ENCODE measurements around the gene BCAS2. TPM values are rescaled to one million over a fixed set of nuclear protein-coding genes. Genes with fewer than 3 reads are reported as not detected.

The BCAS2 gene
- total RNA-seq, 2 donors from 2014 or later = 19.0 to 31.0 TPM

DNA sequence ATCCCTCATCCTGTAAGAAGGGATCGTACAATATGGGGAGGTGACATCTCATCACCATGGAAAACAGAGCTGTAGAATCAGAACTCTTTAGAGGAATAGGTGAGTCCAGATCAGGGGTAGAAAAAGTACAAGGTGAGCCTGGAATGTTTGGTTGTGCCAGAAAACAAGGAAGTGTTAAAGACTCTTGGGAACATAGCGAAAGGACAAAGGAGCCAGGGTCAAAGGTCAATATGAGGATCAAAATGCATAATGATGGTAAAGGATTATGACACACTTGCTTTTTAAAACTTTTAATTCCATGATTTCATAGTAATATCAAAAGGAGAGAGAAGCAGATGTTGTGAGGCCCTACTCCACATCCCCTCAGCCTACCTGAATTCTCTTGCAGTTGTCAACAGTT is 51.2 kb downstream of the BCAS2 start:
- H3K4me3 ChIP-seq = no peak overlapping the region
- H3K4me1 ChIP-seq (ENCODE audit: control insufficient read depth in 1 of 2, low read depth in 2 of 2) = no peaks in the 10 kb centered on the region
- H3K27me3 ChIP-seq (replicated peaks; ENCODE audit: insufficient read depth) = no peaks in the 10 kb centered on the region
- DNase-seq (ENCODE audit: low spot score) (no peak), ATAC-seq (ENCODE audit: insufficient number of reproducible peaks, low FRiP score, low read depth) (no peak)
- TF ChIP-seq, protein P1, sequence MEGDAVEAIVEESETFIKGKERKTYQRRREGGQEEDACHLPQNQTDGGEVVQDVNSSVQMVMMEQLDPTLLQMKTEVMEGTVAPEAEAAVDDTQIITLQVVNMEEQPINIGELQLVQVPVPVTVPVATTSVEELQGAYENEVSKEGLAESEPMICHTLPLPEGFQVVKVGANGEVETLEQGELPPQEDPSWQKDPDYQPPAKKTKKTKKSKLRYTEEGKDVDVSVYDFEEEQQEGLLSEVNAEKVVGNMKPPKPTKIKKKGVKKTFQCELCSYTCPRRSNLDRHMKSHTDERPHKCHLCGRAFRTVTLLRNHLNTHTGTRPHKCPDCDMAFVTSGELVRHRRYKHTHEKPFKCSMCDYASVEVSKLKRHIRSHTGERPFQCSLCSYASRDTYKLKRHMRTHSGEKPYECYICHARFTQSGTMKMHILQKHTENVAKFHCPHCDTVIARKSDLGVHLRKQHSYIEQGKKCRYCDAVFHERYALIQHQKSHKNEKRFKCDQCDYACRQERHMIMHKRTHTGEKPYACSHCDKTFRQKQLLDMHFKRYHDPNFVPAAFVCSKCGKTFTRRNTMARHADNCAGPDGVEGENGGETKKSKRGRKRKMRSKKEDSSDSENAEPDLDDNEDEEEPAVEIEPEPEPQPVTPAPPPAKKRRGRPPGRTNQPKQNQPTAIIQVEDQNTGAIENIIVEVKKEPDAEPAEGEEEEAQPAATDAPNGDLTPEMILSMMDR (IDR thresholded peaks at IDR 0.05) = no peak
- H3K9me3 ChIP-seq = no peaks in the 10 kb centered on the region
- no peaks in the 10 kb centered on the region for H3K36me3 ChIP-seq
- no peak overlapping the region for H3K27ac ChIP-seq

DNA sequence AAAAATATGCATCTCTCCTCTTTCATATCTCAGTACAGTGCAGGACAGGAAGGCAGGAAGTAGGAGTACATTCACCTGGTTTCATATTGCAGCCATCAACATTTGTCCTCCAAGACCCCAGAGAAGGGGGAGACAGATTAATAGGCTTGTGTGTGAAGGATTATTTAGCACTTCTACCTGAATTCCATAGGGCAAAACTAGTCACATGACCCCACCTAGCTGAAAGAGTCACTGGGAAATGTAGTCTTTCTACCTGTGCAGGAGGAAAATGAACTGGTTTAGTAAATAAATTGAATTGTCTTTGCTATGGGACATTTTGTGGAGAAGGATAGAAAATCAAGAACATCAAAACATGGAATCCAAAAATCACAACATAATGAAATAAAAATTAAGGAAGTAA is 56.5 kb downstream of the BCAS2 start:
- TF ChIP-seq, protein P1 (IDR thresholded peaks at IDR 0.05) = no peak
- no peak for DNase-seq (ENCODE audit: low spot score)
- Histone ChIP-seq H3K27me3 (replicated peaks; ENCODE audit: insufficient read depth) (no peaks in the 10 kb centered on the region), H3K27ac (no peak overlapping the region), H3K4me1 (ENCODE audit: control insufficient read depth in 1 of 2, low read depth in 2 of 2) (no peaks in the 10 kb centered on the region), H3K36me3 (no peaks in the 10 kb centered on the region), H3K4me3 (no peak overlapping the region), H3K9me3 (no peaks in the 10 kb centered on the region)
- no peak for ATAC-seq (ENCODE audit: insufficient number of reproducible peaks, low FRiP score, low read depth)

DNA sequence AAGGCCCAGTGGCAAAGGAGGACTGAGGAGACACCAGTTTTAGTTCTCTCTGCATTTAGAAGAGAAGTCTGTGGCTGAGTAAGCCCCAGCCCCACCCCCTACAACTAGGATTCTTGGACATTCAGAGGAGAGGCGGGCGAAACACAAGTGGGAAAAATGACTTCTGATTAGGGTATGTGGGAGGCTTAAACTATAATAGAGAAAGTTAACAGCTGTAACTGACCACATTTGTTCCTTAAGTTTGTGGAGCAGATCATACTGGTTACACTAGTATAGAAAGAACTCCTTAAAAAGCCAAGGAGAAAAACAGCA is 59.2 kb downstream of the BCAS2 start:
- Histone ChIP-seq H3K4me1 (ENCODE audit: control insufficient read depth in 1 of 2, low read depth in 2 of 2) (no peaks in the 10 kb centered on the region), H3K27me3 (replicated peaks; ENCODE audit: insufficient read depth) (no peaks in the 10 kb centered on the region), H3K4me3 (no peak overlapping the region), H3K36me3 (no peaks in the 10 kb centered on the region), H3K9me3 (no peaks in the 10 kb centered on the region), H3K27ac (no peak overlapping the region)
- ATAC-seq (ENCODE audit: insufficient number of reproducible peaks, low FRiP score, low read depth) = no peak
- DNase-seq (ENCODE audit: low spot score) = no peak
- TF ChIP-seq, protein P1 (IDR thresholded peaks at IDR 0.05) = no peak

DNA sequence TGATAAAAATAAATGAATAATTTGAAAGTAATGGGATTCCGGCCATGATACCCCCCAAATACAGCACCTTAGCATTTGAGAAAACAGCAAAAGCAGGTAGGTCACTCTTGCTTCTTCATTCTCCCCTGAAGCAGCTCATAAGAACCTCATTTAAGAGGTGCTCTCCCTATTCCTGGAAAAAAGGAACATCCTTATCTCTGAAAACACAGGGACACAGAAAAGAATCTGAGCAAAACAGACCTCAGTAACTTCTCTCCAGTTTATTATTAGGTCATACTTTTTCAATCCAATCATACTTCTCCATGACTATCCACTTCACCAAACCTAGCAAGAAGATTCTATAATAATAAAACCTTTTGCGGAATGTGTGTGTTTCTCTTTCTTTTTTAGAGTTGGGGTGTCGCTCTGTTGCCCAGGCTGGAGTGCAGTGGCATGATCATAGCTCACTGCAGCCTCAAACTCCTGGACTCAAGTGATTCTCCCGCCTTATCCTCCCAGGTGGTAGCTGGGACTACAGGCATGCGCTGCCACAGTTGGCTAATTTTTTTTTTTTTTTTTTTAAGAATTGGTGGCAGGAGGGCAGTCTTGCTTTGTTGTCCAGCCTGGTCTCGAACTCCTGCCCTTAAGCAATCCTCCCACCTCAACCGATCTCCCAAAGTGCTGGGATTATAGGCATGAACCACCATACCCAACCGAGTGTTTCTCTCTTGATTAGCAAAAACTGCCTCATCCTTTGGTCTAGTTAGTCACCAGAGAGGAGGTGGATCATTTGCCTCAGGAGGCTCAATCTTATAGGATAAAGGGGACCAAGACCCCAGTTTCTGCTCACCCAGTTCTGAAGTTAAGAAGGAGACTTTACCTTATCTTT is 59.8 kb downstream of the BCAS2 start:
- H3K36me3 ChIP-seq = no peaks in the 10 kb centered on the region
- no peaks in the 10 kb centered on the region for H3K9me3 ChIP-seq
- no peaks in the 10 kb centered on the region for H3K4me1 ChIP-seq (ENCODE audit: control insufficient read depth in 1 of 2, low read depth in 2 of 2)
- no peak overlapping the region for H3K4me3 ChIP-seq
- no peak overlapping the region for H3K27ac ChIP-seq
- no peak for ATAC-seq (ENCODE audit: insufficient number of reproducible peaks, low FRiP score, low read depth)
- no peak for DNase-seq (ENCODE audit: low spot score)
- TF ChIP-seq, protein P1 (IDR thresholded peaks at IDR 0.05) = no peak
- H3K27me3 ChIP-seq (replicated peaks; ENCODE audit: insufficient read depth) = no peaks in the 10 kb centered on the region

Other genes starting within 250 kb of the BCAS2 start
- gene TRIM33, start 70.4 kb downstream of the BCAS2 start, total RNA-seq = 10 to 100 TPM; 29.4 to 61.2 TPM
- gene DENND2C, start 88.4 kb upstream of the BCAS2 start, total RNA-seq = 1 to 10 TPM; 2.0 to 6.0 TPM
- under 1 TPM in 1 of 2 donors, not detected in 1; 0.41 TPM for gene AMPD1, start 113.9 kb upstream of the BCAS2 start, total RNA-seq
- 10 to 100 TPM; 11.4 to 24.8 TPM for gene NRAS, start 135.2 kb upstream of the BCAS2 start, total RNA-seq
- 1,000 to 10,000 TPM in 1 of 2 donors, 100 to 1,000 TPM in 1; 560 to 1,490 TPM for gene CSDE1, start 176.4 kb upstream of the BCAS2 start, total RNA-seq
- 10 to 100 TPM; 26.0 to 43.2 TPM for gene SIKE1, start 199.1 kb upstream of the BCAS2 start, total RNA-seq